ENCODE measurements around the gene SEMA4B.

DNA sequence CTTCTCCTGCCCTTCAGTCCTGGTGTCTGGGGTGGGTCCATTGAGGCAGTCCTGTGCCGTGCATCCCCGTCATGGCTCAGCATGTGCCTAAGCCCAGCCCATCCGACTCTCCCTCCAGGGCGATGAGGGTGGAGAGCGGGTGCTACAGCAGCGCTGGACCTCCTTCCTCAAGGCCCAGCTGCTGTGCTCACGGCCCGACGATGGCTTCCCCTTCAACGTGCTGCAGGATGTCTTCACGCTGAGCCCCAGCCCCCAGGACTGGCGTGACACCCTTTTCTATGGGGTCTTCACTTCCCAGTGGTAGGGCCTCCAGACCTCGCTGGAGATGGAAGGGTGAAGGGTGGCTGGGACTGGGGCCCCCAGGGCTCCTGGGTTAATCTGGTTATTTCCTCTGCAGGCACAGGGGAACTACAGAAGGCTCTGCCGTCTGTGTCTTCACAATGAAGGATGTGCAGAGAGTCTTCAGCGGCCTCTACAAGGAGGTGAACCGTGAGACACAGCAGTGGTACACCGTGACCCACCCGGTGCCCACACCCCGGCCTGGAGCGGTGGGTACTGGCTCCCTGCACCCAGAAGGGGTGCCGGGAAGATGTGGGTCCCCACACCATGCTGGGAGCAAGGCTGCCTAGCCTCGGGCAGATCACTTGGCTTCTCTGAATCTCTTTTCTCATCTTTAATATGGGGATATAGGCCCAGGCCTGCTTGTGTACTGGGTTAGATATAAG lies 22.5 kb downstream of the SEMA4B start:
- TF ChIP-seq, protein P1, sequence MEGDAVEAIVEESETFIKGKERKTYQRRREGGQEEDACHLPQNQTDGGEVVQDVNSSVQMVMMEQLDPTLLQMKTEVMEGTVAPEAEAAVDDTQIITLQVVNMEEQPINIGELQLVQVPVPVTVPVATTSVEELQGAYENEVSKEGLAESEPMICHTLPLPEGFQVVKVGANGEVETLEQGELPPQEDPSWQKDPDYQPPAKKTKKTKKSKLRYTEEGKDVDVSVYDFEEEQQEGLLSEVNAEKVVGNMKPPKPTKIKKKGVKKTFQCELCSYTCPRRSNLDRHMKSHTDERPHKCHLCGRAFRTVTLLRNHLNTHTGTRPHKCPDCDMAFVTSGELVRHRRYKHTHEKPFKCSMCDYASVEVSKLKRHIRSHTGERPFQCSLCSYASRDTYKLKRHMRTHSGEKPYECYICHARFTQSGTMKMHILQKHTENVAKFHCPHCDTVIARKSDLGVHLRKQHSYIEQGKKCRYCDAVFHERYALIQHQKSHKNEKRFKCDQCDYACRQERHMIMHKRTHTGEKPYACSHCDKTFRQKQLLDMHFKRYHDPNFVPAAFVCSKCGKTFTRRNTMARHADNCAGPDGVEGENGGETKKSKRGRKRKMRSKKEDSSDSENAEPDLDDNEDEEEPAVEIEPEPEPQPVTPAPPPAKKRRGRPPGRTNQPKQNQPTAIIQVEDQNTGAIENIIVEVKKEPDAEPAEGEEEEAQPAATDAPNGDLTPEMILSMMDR (IDR thresholded peaks at IDR 0.05) = no peak
- TF ChIP-seq POLR2A (IDR thresholded peaks at IDR 0.05) (no peak), EP300 (IDR thresholded peaks at IDR 0.05; ENCODE audit: low read depth) (no peak), POLR2AphosphoS5 (IDR thresholded peaks at IDR 0.05) (no peak)

All from transverse colon (tissue), 4 donors.